HG02973 (cell line): Measurements from ENCODE around the gene CASK.

Experiments used
- ATAC-seq: cut with Tn5 transposase; IDR thresholded peaks from one replicate; pipeline ENCODE4 v1.9.1; 2021; ENCODE audit warnings: moderate library complexity; ENCODE audit not compliant: unreplicated experiment

The CASK gene

GRCh38 chrX:41837270-41837944, 85.9 kb downstream of the CASK start:
- no peak for ATAC-seq

- no peak for ATAC-seq
These were observed 94.5 kb downstream of the CASK start for GRCh38 chrX:41828826-41829225.

GRCh38 chrX:41827886-41828285, 95.5 kb downstream of the CASK start:
- no peak for ATAC-seq

GRCh38 chrX:41825796-41826195, 97.6 kb downstream of the CASK start:
- no peak for ATAC-seq

- no peak for ATAC-seq
These were observed 98.8 kb downstream of the CASK start for GRCh38 chrX:41824551-41824950.

- ATAC-seq = no peak
These were observed 100.0 kb downstream of the CASK start for GRCh38 chrX:41823402-41823801.

GRCh38 chrX:41822892-41823291, 100.5 kb downstream of the CASK start:
- ATAC-seq = no peak

GRCh38 chrX:41808047-41808446, 115.3 kb downstream of the CASK start:
- ATAC-seq = no peak

GRCh38 chrX:41802958-41803357, 120.4 kb downstream of the CASK start:
- ATAC-seq = no peak

GRCh38 chrX:41799661-41800060, 123.7 kb downstream of the CASK start:
- ATAC-seq = no peak

GRCh38 chrX:41796577-41796976, 126.8 kb downstream of the CASK start:
- peak; percentile 48 for ATAC-seq

GRCh38 chrX:41796046-41796445, 127.3 kb downstream of the CASK start:
- ATAC-seq = no peak

- no peak for ATAC-seq
These were observed 134.0 kb downstream of the CASK start for GRCh38 chrX:41789374-41789773.

- ATAC-seq = no peak
These were observed 137.7 kb downstream of the CASK start for GRCh38 chrX:41785685-41786084.

GRCh38 chrX:41781500-41781899, 141.9 kb downstream of the CASK start:
- no peak for ATAC-seq

GRCh38 chrX:41779941-41780340, 143.4 kb downstream of the CASK start:
- ATAC-seq = no peak

- ATAC-seq = no peak
These were observed 144.3 kb downstream of the CASK start for GRCh38 chrX:41779030-41779564.

GRCh38 chrX:41761702-41762101, 161.7 kb downstream of the CASK start:
- ATAC-seq = no peak

GRCh38 chrX:41761169-41761568, 162.2 kb downstream of the CASK start:
- no peak for ATAC-seq

GRCh38 chrX:41759817-41760216, 163.5 kb downstream of the CASK start:
- ATAC-seq = no peak

GRCh38 chrX:41758401-41758800, 165.0 kb downstream of the CASK start:
- ATAC-seq = no peak

GRCh38 chrX:41750716-41751115, 172.6 kb downstream of the CASK start:
- ATAC-seq = no peak

- ATAC-seq = no peak
These were observed 183.5 kb downstream of the CASK start for GRCh38 chrX:41739871-41740270.
